SK-N-SH (cell line): ENCODE results near the gene BRINP1. TPM values are rescaled to one million over a fixed set of nuclear protein-coding genes. Genes with fewer than 3 reads are reported as not detected.

ENCODE experiments used
- CTCF ChIA-PET: fragments of 300-600, 350-600 bp; formaldehyde crosslinking; extraction: SDS; loops from one replicate; lab custom pipeline; 2021; lab: Yijun Ruan, JAX
- POLR2A ChIA-PET: fragments of 350-600 bp; sonication (Branson Sonifier 250); formaldehyde crosslinking; extraction: SDS; loops from one replicate; lab custom pipeline; 2020; ENCODE audit warnings: antibody characterized with exemption, inconsistent platforms; lab: Yijun Ruan, JAX
- DNase-seq: peaks from one replicate; pipeline ENCODE4 v3.0.0; 2012
- H2AFZ ChIP-seq: fragments of 200-600 bp; sonication (generic); 2 replicates; pipeline ENCODE4 v1.8.1; 2016; ENCODE audit warnings: antibody characterized with exemption, mild to moderate bottlenecking, low read depth
- H3F3A ChIP-seq: fragments of 200-600 bp; sonication (generic); replicated peaks from 2 replicates; pipeline ENCODE3; 2016; ENCODE audit warnings: antibody characterized with exemption, mild to moderate bottlenecking; ENCODE audit not compliant: insufficient read depth
- H3K27ac ChIP-seq, 2 experiments: fragments of 200-500 bp in 1 of 2; fragments of 200-600 bp in 1 of 2; sonication (Bioruptor generic) in 1 of 2; sonication (generic), shearing (Covaris generic) in 1 of 2; 2 replicates each; pipeline versions ENCODE4 v1.5.1 to v1.6.1; 2014 to 2016; ENCODE audit warnings: low read depth in 2 of 2, inconsistent platforms in 1 of 2, low read length in 1 of 2, mild to moderate bottlenecking in 1 of 2, mixed read lengths in 1 of 2
- H3K27me3 ChIP-seq: fragments of 200-600 bp; sonication (generic), shearing (Covaris generic); 2 replicates; pipeline ENCODE4 v1.6.1; 2016; ENCODE audit warnings: mixed run types; ENCODE audit not compliant: insufficient read depth
- H3K36me3 ChIP-seq, 2 experiments: fragments of 200-500 bp in 1 of 2; fragments of 200-600 bp in 1 of 2; sonication (Bioruptor generic) in 1 of 2; sonication (generic) in 1 of 2; replicated peaks in 1 of 2; 2 replicates each; pipeline versions ENCODE3 to v1.5.1; 2014 to 2016; ENCODE audit warnings: low read length in 1 of 2, mild to moderate bottlenecking in 1 of 2; ENCODE audit not compliant: insufficient read depth in 2 of 2, control insufficient read depth in 1 of 2
- H3K4me1 ChIP-seq, 2 experiments: fragments of 200-500 bp in 1 of 2; fragments of 200-600 bp in 1 of 2; sonication (Bioruptor generic) in 1 of 2; sonication (generic), shearing (Covaris generic) in 1 of 2; 2 replicates each; pipeline versions ENCODE4 v1.5.1 to v1.6.1; 2014 to 2016; ENCODE audit warnings: low read depth in 1 of 2, low read length in 1 of 2, mixed run types in 1 of 2; ENCODE audit not compliant: insufficient read depth in 2 of 2, control insufficient read depth in 1 of 2
- H3K4me2 ChIP-seq: fragments of 200-600 bp; sonication (generic), shearing (Covaris generic); 2 replicates; pipeline ENCODE4 v1.6.1; 2017; ENCODE audit warnings: mixed run types
- H3K4me3 ChIP-seq, 2 experiments: fragments of 200-500 bp in 1 of 2; fragments of 200-600 bp in 1 of 2; sonication (Bioruptor generic) in 1 of 2; sonication (generic), shearing (Covaris generic) in 1 of 2; 2 replicates each; pipeline versions ENCODE4 v1.5.1 to v1.8.1; 2014 to 2016; ENCODE audit warnings: low read depth in 2 of 2, inconsistent platforms in 1 of 2, low read length in 1 of 2, mild to moderate bottlenecking in 1 of 2, mixed read lengths in 1 of 2, moderate library complexity in 1 of 2
- H3K79me2 ChIP-seq: fragments of 200-600 bp; sonication (generic); 2 replicates; pipeline ENCODE4 v1.8.1; 2017; ENCODE audit warnings: mild to moderate bottlenecking; ENCODE audit not compliant: insufficient read depth
- H3K9ac ChIP-seq: fragments of 200-600 bp; sonication (generic); 2 replicates; pipeline ENCODE4 v1.6.1; 2017; ENCODE audit warnings: mixed run types
- H3K9me2 ChIP-seq: fragments of 200-600 bp; sonication (generic); 2 replicates; pipeline ENCODE4 v1.6.1; 2017; ENCODE audit warnings: mixed run types
- H3K9me3 ChIP-seq: fragments of 200-600 bp; sonication (generic); 2 replicates; pipeline ENCODE4 v1.6.1; 2017; ENCODE audit warnings: mixed run types, mild to moderate bottlenecking, moderate library complexity
- H4K20me1 ChIP-seq: fragments of 200-600 bp; sonication (generic); 2 replicates; pipeline ENCODE4 v1.6.1; 2017; ENCODE audit warnings: mild to moderate bottlenecking, mixed run types; ENCODE audit not compliant: insufficient read depth
- IRF3 ChIP-seq: fragments of 150-350 bp; IDR thresholded peaks from 2 replicates; pipeline ENCODE4 v1.6.1; 2016; ENCODE audit warnings: mild to moderate bottlenecking, low read depth, low read length
- MAX ChIP-seq: IDR thresholded peaks from 2 replicates; pipeline ENCODE4 v1.4.0; 2012; ENCODE audit warnings: low read depth
- NFIC ChIP-seq: IDR thresholded peaks from 2 replicates; pipeline ENCODE4 v1.4.0; 2012; ENCODE audit warnings: borderline replicate concordance
- NRF1 ChIP-seq: IDR thresholded peaks from 2 replicates; pipeline ENCODE4 v1.6.1; 2012; ENCODE audit warnings: low read depth, mild to moderate bottlenecking, low read length
- POLR2AphosphoS5 ChIP-seq: IDR thresholded peaks from 2 replicates; pipeline ENCODE4 v1.6.1; 2012; ENCODE audit warnings: low read depth, low read length
- RAD21 ChIP-seq: IDR thresholded peaks from 2 replicates; pipeline ENCODE4 v1.6.1; 2012; ENCODE audit warnings: mild to moderate bottlenecking, low read length
- REST ChIP-seq: IDR thresholded peaks from 2 replicates; pipeline ENCODE4 v1.6.1; 2012; ENCODE audit warnings: mild to moderate bottlenecking, low read depth, low read length, moderate library complexity
- RFX5 ChIP-seq: IDR thresholded peaks from 2 replicates; pipeline ENCODE4 v1.6.1; 2012; ENCODE audit warnings: mild to moderate bottlenecking, improper control_type of control experiment, low read length
- RXRA ChIP-seq: IDR thresholded peaks from 2 replicates; pipeline ENCODE4 v1.4.0; 2012; ENCODE audit warnings: low read depth, mild to moderate bottlenecking, borderline replicate concordance
- SIN3A ChIP-seq: IDR thresholded peaks from 2 replicates; pipeline ENCODE4 v1.6.1; 2012; ENCODE audit warnings: low read depth, mild to moderate bottlenecking, low read length, moderate library complexity, borderline replicate concordance
- SMC3 ChIP-seq: IDR thresholded peaks from 2 replicates; pipeline ENCODE4 v1.6.1; 2012; ENCODE audit warnings: low read depth, low read length, improper control_type of control experiment
- TAF1 ChIP-seq: IDR thresholded peaks from 2 replicates; pipeline ENCODE4 v1.6.1; 2012; ENCODE audit warnings: low read depth, mild to moderate bottlenecking, low read length, moderate library complexity, borderline replicate concordance
- TEAD4 ChIP-seq: IDR thresholded peaks from 2 replicates; pipeline ENCODE4 v1.4.0; 2012; ENCODE audit warnings: mild to moderate bottlenecking, borderline replicate concordance; ENCODE audit not compliant: insufficient read depth
- USF1 ChIP-seq: IDR thresholded peaks from 2 replicates; pipeline ENCODE4 v1.4.0; 2012; ENCODE audit warnings: low read depth, borderline replicate concordance
- USF2 ChIP-seq: fragments of 150-350 bp; IDR thresholded peaks from 2 replicates; pipeline ENCODE4 v1.6.1; 2017; ENCODE audit warnings: antibody characterized with exemption, low read length, low read depth, borderline replicate concordance
- WGBS: methylation state at CpG from one replicate; pipeline ENCODE4 v1.1.6; 2017; ENCODE audit warnings: low lambda C conversion rate; 5-methylcytosine and 5-hydroxymethylcytosine counted together
- polyA plus RNA-seq, 3 experiments: library from polyadenylated mRNA; depleted of rRNA; stranded (reverse); fragments of >200 nt; gene quantifications; 2 replicates each; pipeline ENCODE4 v1.2.3, GENCODE V29; 2012

The BRINP1 gene
- polyA plus RNA-seq, 1 of the 3 experiments (the other 2 are of a cell fraction) = 0.41 TPM

- Histone ChIP-seq H2AFZ (no peak overlapping the region), H3K4me3 (no peak overlapping the region), H3K27me3 (no peaks in the 10 kb centered on the region), H3K4me2 (no peak overlapping the region), H3K79me2 (no peaks in the 10 kb centered on the region), H3K9me3 (no peaks in the 10 kb centered on the region), H3K9me2 (no peaks in the 10 kb centered on the region), H3K9ac (no peak overlapping the region), H3K4me1 (no peaks in the 10 kb centered on the region), H3K27ac (no peak overlapping the region), H3K36me3 (no peaks in the 10 kb centered on the region), H4K20me1 (no peaks in the 10 kb centered on the region), H3F3A (no peaks in the 10 kb centered on the region)
- no peak for DNase-seq
- no peak for TF ChIP-seq TAF1
- TF ChIP-seq SMC3 = no peak
- no peak for TF ChIP-seq NRF1
- TF ChIP-seq POLR2AphosphoS5 = no peak
- no peak for TF ChIP-seq RXRA
- no peak for TF ChIP-seq RAD21
- no peak for TF ChIP-seq MAX
- CTCF ChIA-PET = no interaction called here
- POLR2A ChIA-PET = no interaction called here
- 61% methylated on average over 15 of the region's 21 CpGs for WGBS
Observed at GRCh38 chr9:119167267-119167666, 202.0 kb downstream of the BRINP1 start.

- Histone ChIP-seq H4K20me1 (no peaks in the 10 kb centered on the region), H3K27ac (no peak overlapping the region), H3K4me2 (no peak overlapping the region), H3F3A (no peaks in the 10 kb centered on the region), H3K36me3 (no peaks in the 10 kb centered on the region), H3K9me3 (no peaks in the 10 kb centered on the region), H2AFZ (no peak overlapping the region), H3K79me2 (no peaks in the 10 kb centered on the region), H3K27me3 (no peaks in the 10 kb centered on the region), H3K4me3 (no peak overlapping the region), H3K9ac (no peak overlapping the region), H3K9me2 (no peaks in the 10 kb centered on the region), H3K4me1 (no peaks in the 10 kb centered on the region)
- TF ChIP-seq SMC3 (no peak), USF2 (no peak), NRF1 (no peak), RXRA (no peak), SIN3A (no peak), MAX (no peak), NFIC (no peak), POLR2AphosphoS5 (no peak), TAF1 (no peak), RFX5 (no peak), USF1 (no peak), IRF3 (no peak), TEAD4 (no peak), REST (no peak)
- ChIA-PET POLR2A (no interaction called here), CTCF (no interaction called here)
- no peak for DNase-seq
Observed at GRCh38 chr9:119166096-119166495, 203.1 kb downstream of the BRINP1 start.
